ENCODE data around the gene OSGIN1.

GRCh38 chr16:83932955-83933673 lies 19.9 kb upstream of the OSGIN1 start:
- TF ChIP-seq POLR2A (IDR thresholded peaks at IDR 0.05; ENCODE audit: low read length) (no peak), GATA1 (IDR thresholded peaks at IDR 0.05; ENCODE audit: low read depth, low read length) (no peak)

Data from erythroblast (primary cell).